Skin epidermis (tissue), 12 donors: ENCODE results near the gene PRKCZ.

ENCODE experiments used
- H3K27ac ChIP-seq, 21 experiments: fragments of 200-600 bp; sonication (generic) in 11 of 21; one replicate each; pipeline ENCODE4 v1.5.0; 2020; ENCODE audit warnings: mild to moderate bottlenecking in 3 of 21, inconsistent platforms in 2 of 21, moderate library complexity in 2 of 21
- H3K4me3 ChIP-seq, 7 experiments: fragments of 200-600 bp; sonication (generic) in 2 of 7; one replicate each; pipeline ENCODE4 v1.5.0; 2020; ENCODE audit warnings: inconsistent platforms in 2 of 7, mild to moderate bottlenecking in 2 of 7, moderate library complexity in 1 of 7

Gene PRKCZ

GRCh38 chr1:2194898-2195673, 144.9 kb downstream of the PRKCZ start:
- peak overlapping the region; percentile 54 to 75 (median 59) for H3K4me3 ChIP-seq

DNA sequence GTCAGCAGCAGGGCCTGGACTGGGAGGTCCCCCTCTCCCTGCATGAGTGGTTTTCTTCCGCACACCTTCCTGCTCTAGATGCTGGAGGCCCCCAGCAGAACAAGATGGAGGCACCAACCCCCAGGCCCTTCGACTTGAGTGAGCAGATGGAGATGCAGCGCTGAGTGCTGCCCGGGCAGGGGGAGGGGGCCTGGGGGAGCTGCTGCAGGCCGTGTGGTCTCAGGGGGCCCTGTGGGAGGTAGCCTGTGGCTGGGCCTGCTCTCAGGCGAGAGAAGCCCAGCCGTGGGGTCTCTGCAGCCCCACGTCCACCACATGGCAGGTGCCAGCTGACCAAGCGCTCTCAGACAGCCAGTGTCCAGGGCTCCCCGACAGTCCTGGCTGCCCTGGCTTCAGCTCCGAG, 145.6 kb downstream of the PRKCZ start:
- Histone ChIP-seq H3K4me3 (no peak overlapping the region), H3K27ac (peak overlapping the region in 20 of 21 experiments; percentile 82 to 98 (median 92))

More at GRCh38 chr1:2194898-2195673, 144.9 kb downstream of the PRKCZ start:
- peak overlapping the region; percentile 82 to 98 (median 91) for H3K27ac ChIP-seq

DNA sequence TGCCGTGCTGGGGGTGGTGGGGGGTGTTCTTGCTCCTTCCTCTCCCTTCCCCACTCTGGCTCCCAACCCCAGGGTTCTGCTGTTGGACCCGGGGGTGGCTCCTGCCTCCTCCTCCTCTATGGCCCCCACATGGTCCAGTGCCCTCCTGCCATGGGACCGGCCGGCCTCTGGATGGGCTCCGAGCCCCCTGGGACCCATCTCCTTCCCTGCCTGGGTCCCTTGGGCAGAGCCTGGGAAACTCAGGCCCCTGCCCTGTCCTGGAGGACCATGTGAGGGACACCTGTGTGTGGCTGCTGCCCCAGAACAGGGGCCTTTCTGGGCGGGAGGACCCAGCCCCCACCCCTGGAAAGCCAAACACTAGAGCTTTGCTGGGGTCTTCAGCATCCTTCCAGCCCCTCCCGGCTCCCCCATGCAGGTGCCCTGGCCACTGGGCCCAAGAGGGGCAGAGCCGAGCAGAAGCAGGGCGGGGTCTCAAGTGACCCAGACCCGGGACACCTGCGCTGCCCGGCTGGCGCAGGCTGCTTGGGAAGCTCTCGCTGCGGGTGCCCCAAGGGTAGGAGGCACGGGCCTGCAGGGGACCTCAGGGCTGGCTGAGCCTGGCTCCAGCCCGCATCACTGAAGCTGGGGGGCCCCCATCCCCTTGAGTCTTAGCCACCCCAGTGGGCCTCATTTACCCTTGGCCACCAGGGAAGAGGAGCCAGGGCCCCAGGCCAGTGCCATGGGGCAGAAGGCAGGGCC, 146.9 kb downstream of the PRKCZ start:
- H3K4me3 ChIP-seq = no peak overlapping the region
- H3K27ac ChIP-seq = peak overlapping the region in 7 of 21 experiments; percentile 5 to 64 (median 35)

DNA sequence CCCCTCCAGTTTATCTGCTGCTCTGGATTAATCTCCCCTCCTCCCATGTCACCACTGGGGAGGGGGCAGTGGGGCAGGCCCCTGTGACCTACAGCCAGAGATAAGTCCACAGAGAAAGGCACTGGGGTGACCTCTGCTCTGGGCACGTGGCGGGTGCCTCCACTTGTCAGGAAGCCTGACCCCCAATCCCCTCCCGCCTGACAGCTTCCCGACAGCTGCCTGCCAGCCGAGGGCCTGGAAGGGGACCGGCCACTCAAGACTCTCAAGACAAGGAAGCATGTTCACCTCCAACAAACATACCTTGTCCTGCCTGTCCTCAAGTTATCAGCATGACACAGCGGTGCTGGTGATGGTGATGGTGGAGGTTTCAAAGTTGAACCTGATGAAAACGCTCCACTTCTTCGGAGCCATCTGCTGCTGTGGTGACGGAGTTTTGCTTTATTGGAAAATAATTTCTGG, 147.5 kb downstream of the PRKCZ start:
- peak overlapping the region in 6 of 21 experiments; percentile 5 to 64 (median 28) for H3K27ac ChIP-seq
- H3K4me3 ChIP-seq = no peak overlapping the region

DNA sequence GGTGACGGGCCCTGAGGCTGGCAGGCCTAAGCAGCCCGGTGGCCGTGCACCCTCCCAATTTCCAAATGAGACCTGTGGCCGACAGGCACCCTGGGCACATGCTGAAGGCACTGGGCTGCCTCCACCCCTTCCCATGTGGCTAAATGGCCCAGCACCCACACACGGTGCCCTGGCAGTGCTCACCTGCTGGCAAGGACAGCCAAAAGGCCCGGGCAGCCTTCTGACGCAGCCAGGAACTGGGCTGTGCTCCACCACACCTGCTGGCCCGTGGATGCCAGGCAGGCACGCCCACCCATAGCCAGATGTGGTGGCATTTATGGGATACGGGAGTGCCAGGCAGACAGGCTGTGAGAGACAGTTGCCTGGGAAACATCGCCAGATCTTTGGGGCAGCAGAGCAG, 148.4 kb downstream of the PRKCZ start:
- H3K27ac ChIP-seq = peak overlapping the region in 20 of 21 experiments; percentile 41 to 93 (median 84)
- H3K4me3 ChIP-seq = peak overlapping the region in 2 of 7 experiments; percentile 31 to 32

GRCh38 chr1:2199042-2199810, 149.0 kb downstream of the PRKCZ start:
- Histone ChIP-seq H3K4me3 (peak overlapping the region; percentile 17 to 46 (median 31)), H3K27ac (peak overlapping the region; percentile 25 to 93 (median 83))

DNA sequence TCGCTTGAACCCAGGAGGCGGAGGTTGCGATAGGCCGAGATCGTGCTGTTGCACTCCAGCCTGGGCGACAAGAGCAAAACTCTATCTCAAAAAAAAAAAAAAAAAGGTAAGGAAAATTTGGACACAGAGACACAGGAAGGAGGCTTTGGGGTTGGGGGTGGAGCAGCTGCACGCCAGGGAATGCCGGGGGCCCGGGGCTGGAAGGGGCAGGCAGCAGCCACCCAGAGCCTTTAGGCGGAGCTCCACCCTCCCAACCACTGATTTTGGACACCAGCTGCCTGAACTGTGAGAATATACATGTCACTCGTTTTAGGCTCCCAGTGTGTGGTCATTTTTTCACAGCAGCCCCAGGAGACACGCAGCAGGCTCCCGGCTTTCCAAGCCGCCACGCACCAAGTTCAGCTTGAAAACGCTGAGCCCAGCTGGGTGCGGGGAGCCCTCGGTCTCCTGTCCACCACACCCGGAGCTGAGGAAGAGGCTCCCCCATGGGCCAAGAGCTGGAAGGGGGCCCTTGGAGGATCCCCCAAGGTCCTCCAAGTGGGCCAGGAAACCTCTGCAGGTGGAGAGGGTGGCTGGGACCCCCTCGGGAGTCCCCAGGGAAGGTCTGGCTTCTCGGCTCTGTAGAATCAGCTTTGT, 150.2 kb downstream of the PRKCZ start:
- H3K4me3 ChIP-seq = no peak overlapping the region
- H3K27ac ChIP-seq = peak overlapping the region in 1 of 21 experiments; percentile 74

GRCh38 chr1:2201062-2201461, 150.9 kb downstream of the PRKCZ start:
- H3K27ac ChIP-seq = peak overlapping the region in 1 of 21 experiments; percentile 5
- no peak overlapping the region for H3K4me3 ChIP-seq

DNA sequence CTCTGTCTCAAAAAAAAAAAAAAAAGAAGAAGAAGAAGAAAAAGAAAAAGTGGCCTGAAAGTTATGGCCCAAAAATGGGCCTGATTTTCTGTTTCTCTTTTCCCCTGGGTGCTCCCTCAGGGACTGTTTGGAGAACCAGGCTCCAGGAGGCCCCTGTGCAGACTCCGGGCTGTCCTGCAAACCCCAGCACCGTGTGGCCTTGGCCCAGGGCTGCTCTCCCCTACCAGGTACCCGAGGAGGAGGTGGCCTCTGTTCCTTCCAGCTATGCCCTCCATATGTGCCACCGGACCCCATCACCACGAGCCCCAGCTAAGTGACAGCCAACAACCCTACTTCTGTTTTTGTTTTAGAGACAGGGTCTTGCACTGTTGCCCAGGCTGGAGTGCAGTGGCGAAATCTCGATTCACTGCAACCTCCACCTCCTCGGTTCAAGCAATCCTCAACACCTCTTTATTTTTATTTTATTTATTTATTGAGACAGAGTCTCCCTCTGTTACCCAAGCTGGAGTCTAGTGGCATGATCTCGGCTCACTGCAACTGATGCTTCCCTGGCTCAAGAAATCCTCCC, 151.9 kb downstream of the PRKCZ start:
- Histone ChIP-seq H3K27ac (no peak overlapping the region), H3K4me3 (no peak overlapping the region)

- peak overlapping the region in 6 of 21 experiments; percentile 7 to 84 (median 68) for H3K27ac ChIP-seq
These were observed 152.8 kb downstream of the PRKCZ start for GRCh38 chr1:2202843-2203601.

GRCh38 chr1:2203671-2204414, 153.6 kb downstream of the PRKCZ start:
- H3K27ac ChIP-seq = peak overlapping the region in 19 of 21 experiments; percentile 7 to 84 (median 76)
- H3K4me3 ChIP-seq = peak overlapping the region; percentile 17 to 38 (median 26)

More at GRCh38 chr1:2202843-2203601, 152.8 kb downstream of the PRKCZ start:
- no peak overlapping the region for H3K4me3 ChIP-seq

DNA sequence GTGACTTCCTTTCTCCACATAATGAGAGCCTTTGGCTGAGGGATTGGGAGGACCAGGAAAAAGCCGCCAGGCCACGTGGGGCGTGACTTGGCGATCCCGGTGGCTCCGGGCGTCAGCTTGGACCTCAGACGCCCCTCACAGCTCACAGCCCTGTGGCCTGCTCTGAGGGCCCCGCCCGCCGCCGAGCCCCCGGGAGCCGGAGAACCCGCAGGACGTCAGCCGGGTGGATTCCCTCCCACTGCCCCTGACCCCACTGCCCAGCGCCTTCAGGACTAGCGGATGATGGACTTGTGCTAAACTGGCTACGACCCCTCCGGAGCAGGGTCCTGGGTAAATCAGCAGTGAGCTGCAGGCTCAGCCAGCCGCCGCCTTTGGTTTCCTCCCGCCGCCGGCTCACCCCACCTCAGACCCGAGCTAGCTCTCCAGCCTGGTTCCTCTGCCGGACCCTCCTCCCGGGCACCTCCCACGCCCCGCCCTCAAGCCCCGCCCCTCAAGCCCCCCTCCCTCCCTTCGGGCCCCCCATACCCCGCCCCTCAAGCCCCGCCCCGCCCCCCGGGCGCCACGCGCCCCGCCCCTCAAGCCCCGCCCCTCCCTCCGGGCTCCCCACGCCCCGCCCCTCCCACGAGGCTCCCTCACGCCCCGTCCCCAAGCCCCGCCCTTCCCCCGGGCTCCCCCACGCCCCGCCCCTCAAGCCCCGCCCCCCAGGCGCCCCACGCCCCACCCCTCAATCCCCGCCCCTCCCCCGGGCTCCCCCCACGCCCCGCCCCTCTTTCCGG, 154.4 kb downstream of the PRKCZ start:
- peak overlapping the region; percentile 3 to 84 (median 72) for H3K27ac ChIP-seq
- peak overlapping the region; percentile 17 to 38 (median 26) for H3K4me3 ChIP-seq

DNA sequence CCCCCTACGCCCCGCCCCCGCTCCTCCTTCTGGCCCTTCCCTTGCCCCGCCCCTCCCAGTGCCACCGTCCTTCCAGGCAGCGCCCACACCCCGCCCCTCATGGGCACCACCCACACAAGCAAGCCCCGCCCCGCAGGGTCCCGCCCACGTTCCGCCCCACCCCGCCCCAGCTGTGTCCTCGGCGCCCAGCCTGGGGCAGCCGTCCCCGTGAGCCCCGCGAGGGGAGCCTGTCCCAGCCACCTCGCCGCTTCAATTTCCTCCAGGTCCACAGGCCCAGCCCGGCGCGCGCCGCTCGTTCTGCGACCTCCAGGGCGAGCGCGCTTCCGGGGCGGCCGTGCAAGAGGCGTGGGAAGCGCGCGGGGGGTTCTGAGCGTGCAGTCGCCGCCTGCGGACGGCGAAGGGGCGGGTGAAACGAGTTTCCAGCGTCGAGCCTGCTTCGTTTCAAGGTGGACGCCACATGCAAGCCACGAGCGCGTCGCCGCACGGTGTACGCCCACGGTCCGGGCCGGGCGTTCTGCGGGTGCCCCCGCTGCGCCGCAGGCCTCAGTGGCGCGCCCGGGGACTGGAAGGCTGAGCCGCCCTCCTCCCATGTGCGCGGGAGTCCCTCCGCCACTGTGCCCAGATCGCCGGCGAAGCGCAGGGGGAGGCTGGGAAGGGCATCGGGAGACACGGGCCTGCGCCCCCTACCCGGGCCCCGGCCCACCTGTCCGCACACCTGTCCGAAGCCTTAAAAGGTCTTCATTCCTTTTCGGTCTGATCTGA, 155.2 kb downstream of the PRKCZ start:
- peak overlapping the region in 20 of 21 experiments; percentile 6 to 90 (median 76) for H3K27ac ChIP-seq
- peak overlapping the region; percentile 30 to 51 (median 36) for H3K4me3 ChIP-seq

DNA sequence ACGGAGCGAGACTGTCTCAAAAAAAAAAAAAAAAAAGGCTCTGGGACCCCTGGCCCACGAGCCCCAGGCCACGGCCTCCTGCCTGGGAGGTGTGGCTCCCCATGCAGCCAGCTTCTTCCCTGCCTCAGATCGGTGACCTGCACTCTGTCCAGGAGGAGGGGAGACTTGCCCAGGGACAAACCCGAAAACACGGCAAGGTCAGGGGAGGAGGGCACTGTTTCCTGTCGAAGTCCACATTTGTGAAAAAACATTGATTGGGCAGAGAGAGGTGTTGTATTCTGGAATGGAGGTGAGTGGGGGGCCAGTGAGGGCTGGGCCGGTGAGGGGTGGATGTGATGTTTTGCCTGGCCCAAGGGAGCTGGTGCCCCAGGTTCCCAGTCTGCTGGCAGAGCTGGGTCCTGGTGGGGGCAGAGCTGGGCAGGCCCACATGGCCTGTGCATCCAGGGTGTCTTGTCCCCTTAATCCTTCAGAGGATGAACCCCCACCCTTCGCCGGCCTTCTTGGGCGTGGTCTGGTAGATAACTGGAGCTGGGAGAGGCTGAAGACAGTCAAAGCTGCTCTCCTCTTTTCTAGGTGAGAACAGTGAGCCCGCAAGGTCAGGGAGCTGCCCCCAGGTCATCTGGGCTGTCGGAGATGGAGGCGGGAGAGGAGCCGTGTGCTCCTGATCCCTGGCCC, 156.7 kb downstream of the PRKCZ start:
- peak overlapping the region in 1 of 7 experiments; percentile 9 for H3K4me3 ChIP-seq
- peak overlapping the region in 20 of 21 experiments; percentile 41 to 88 (median 76) for H3K27ac ChIP-seq
